ENCODE results near the gene TMED7. TPM values are rescaled to one million over a fixed set of nuclear protein-coding genes. Genes with fewer than 3 reads are reported as not detected.

Gene TMED7
- total RNA-seq, 2 donors from 2014 or later: 82.1 to 98.9 TPM

- intact Hi-C loops (cut with DNase I): no loop called here
- DNase-seq (ENCODE audit: low spot score): no peak
These were observed 31.4 kb downstream of the TMED7 start for GRCh38 chr5:115594128-115595047.

- intact Hi-C loops (cut with DNase I): loop anchor here (5.0 kb wide), 2 partner anchors 277 to 282 kb away; no protein-coding TSS in a partner anchor
- DNase-seq (ENCODE audit: low spot score): no peak
These were observed 36.8 kb downstream of the TMED7 start for GRCh38 chr5:115589043-115589442.

- no peak for DNase-seq (ENCODE audit: low spot score)
- intact Hi-C loops (cut with DNase I): loop anchor here (5.0 kb wide), 2 partner anchors 276 to 281 kb away; no protein-coding TSS in a partner anchor
These were observed 37.2 kb downstream of the TMED7 start for GRCh38 chr5:115588640-115589039.

- intact Hi-C loops (cut with DNase I): loop anchor here (5.0 kb wide), 2 partner anchors 274 to 279 kb away; no protein-coding TSS in a partner anchor
These were observed 39.2 kb downstream of the TMED7 start for GRCh38 chr5:115586525-115587146.

GRCh38 chr5:115585265-115585664 lies 40.6 kb downstream of the TMED7 start:
- intact Hi-C loops (cut with DNase I): loop anchor here (5.0 kb wide), 2 partner anchors 273 to 278 kb away; no protein-coding TSS in a partner anchor
- DNase-seq (ENCODE audit: low spot score): no peak

More at GRCh38 chr5:115586525-115587146, 39.2 kb downstream of the TMED7 start:
- DNase-seq (ENCODE audit: low spot score): no peak

GRCh38 chr5:115584501-115584900 lies 41.3 kb downstream of the TMED7 start:
- no peak for DNase-seq (ENCODE audit: low spot score)
- intact Hi-C loops (cut with DNase I): no loop called here

- no peak for DNase-seq (ENCODE audit: low spot score)
- intact Hi-C loops (cut with DNase I): no loop called here
These were observed 42.4 kb downstream of the TMED7 start for GRCh38 chr5:115583474-115583873.

GRCh38 chr5:115580941-115581340 lies 44.9 kb downstream of the TMED7 start:
- intact Hi-C loops (cut with DNase I): no loop called here

GRCh38 chr5:115579747-115580173 lies 46.1 kb downstream of the TMED7 start:
- no peak for DNase-seq (ENCODE audit: low spot score)
- intact Hi-C loops (cut with DNase I): loop anchor here in 1 of 2 donors (10.0 kb wide), 1 partner anchor 205 kb away; no protein-coding TSS in a partner anchor

More at GRCh38 chr5:115580941-115581340, 44.9 kb downstream of the TMED7 start:
- DNase-seq (ENCODE audit: low spot score): no peak

GRCh38 chr5:115579216-115579615 lies 46.6 kb downstream of the TMED7 start:
- intact Hi-C loops (cut with DNase I): loop anchor here in 1 of 2 donors (10.0 kb wide), 1 partner anchor 204 kb away; no protein-coding TSS in a partner anchor

GRCh38 chr5:115578657-115579056 lies 47.2 kb downstream of the TMED7 start:
- DNase-seq (ENCODE audit: low spot score): no peak
- intact Hi-C loops (cut with DNase I): loop anchor here in 1 of 2 donors (10.0 kb wide), 1 partner anchor 204 kb away; no protein-coding TSS in a partner anchor

More at GRCh38 chr5:115579216-115579615, 46.6 kb downstream of the TMED7 start:
- no peak for DNase-seq (ENCODE audit: low spot score)

- no peak for DNase-seq (ENCODE audit: low spot score)
- intact Hi-C loops (cut with DNase I): loop anchor here in 1 of 2 donors (10.0 kb wide), 1 partner anchor 203 kb away; no protein-coding TSS in a partner anchor
These were observed 48.1 kb downstream of the TMED7 start for GRCh38 chr5:115577741-115578140.

GRCh38 chr5:115577329-115577728 lies 48.5 kb downstream of the TMED7 start:
- DNase-seq (ENCODE audit: low spot score): no peak
- intact Hi-C loops (cut with DNase I): loop anchor here in 1 of 2 donors (10.0 kb wide), 1 partner anchor 203 kb away; no protein-coding TSS in a partner anchor

GRCh38 chr5:115575167-115576070 lies 50.4 kb downstream of the TMED7 start:
- intact Hi-C loops (cut with DNase I): loop anchor here in 1 of 2 donors (10.0 kb wide), 1 partner anchor 201 kb away; no protein-coding TSS in a partner anchor
- DNase-seq (ENCODE audit: low spot score): no peak

GRCh38 chr5:115573133-115573532 lies 52.7 kb downstream of the TMED7 start:
- intact Hi-C loops (cut with DNase I): loop anchor here (5.0 to 10.0 kb wide), 2 partner anchors 198 to 261 kb away; no protein-coding TSS in a partner anchor
- no peak for DNase-seq (ENCODE audit: low spot score)

GRCh38 chr5:115571441-115571878 lies 54.4 kb downstream of the TMED7 start:
- intact Hi-C loops (cut with DNase I): loop anchor here (5.0 to 10.0 kb wide), 2 partner anchors 197 to 259 kb away; no protein-coding TSS in a partner anchor
- no peak for DNase-seq (ENCODE audit: low spot score)

- intact Hi-C loops (cut with DNase I): no loop called here
These were observed 57.2 kb downstream of the TMED7 start for GRCh38 chr5:115568668-115569067.

GRCh38 chr5:115565233-115565632 lies 60.6 kb downstream of the TMED7 start:
- DNase-seq (ENCODE audit: low spot score): no peak
- intact Hi-C loops (cut with DNase I): no loop called here

More at GRCh38 chr5:115568668-115569067, 57.2 kb downstream of the TMED7 start:
- DNase-seq (ENCODE audit: low spot score): no peak
